Fibroblast of villous mesenchyme (primary cell): ENCODE measurements around the gene TNFSF10. TPM values are rescaled to one million over a fixed set of nuclear protein-coding genes. Genes with fewer than 3 reads are reported as not detected.

Experiments used
- DNase-seq: peaks from one replicate; pipeline ENCODE4 v3.0.0-alpha.2; 2010; ENCODE audit warnings: low read depth
- H3K4me3 ChIP-seq: 2 replicates; pipeline ENCODE4 v1.5.1; 2011; ENCODE audit warnings: low read depth, mild to moderate bottlenecking, low read length
- CTCF ChIP-seq: IDR thresholded peaks from 2 replicates; pipeline ENCODE4 v1.5.1; 2012; ENCODE audit warnings: low read depth, mild to moderate bottlenecking, low read length; ENCODE audit not compliant: insufficient read depth
- total RNA-seq: library from RNA; depleted of rRNA; stranded (reverse); fragments of >200 nt; gene quantifications from 2 replicates; pipeline ENCODE4 v1.2.3, GENCODE V29; 2012

The TNFSF10 gene
- total RNA-seq, 1 donor: 0.43 TPM

- DNase-seq: no peak
- TF ChIP-seq CTCF: no peak
- no peak overlapping the region for H3K4me3 ChIP-seq
Observed at GRCh38 chr3:172537507-172538158, 14.4 kb upstream of the TNFSF10 start.

GRCh38 chr3:172536993-172537419 is 13.8 kb upstream of the TNFSF10 start:
- DNase-seq: no peak
- no peak overlapping the region for H3K4me3 ChIP-seq
- no peak for TF ChIP-seq CTCF

GRCh38 chr3:172536505-172536904 is 13.3 kb upstream of the TNFSF10 start:
- no peak for DNase-seq
- no peak overlapping the region for H3K4me3 ChIP-seq
- no peak for TF ChIP-seq CTCF

- H3K4me3 ChIP-seq: no peak overlapping the region
- DNase-seq: peak; percentile 69
- no peak for TF ChIP-seq CTCF
Observed at GRCh38 chr3:172530566-172530965, 7.3 kb upstream of the TNFSF10 start.

- DNase-seq: no peak
- no peak overlapping the region for H3K4me3 ChIP-seq
- TF ChIP-seq CTCF: no peak
Observed at GRCh38 chr3:172530101-172530561, 6.9 kb upstream of the TNFSF10 start.

- DNase-seq: no peak
- no peak overlapping the region for H3K4me3 ChIP-seq
- no peak for TF ChIP-seq CTCF
Observed at GRCh38 chr3:172528677-172529076, 5.4 kb upstream of the TNFSF10 start.

- TF ChIP-seq CTCF: no peak
- DNase-seq: no peak
Observed at GRCh38 chr3:172527306-172527705, 4.1 kb upstream of the TNFSF10 start.

More at GRCh38 chr3:172527306-172527705, 4.1 kb upstream of the TNFSF10 start:
- H3K4me3 ChIP-seq: no peak overlapping the region
